Stimulated activated CD8-positive, alpha-beta memory T cell treated with anti-CD3 and anti-CD28 coated beads, Interleukin-12 subunit alpha, Interleukin-12 subunit beta, amount 100 ng/mL, for 1 hour (primary cell): ENCODE data around the gene DMXL1.

Experiments used
- DNase-seq: peaks from one replicate; pipeline ENCODE4 v3.0.0-alpha.2; 2020; ENCODE audit warnings: low read depth

Gene DMXL1

GRCh38 chr5:119289438-119290044 lies 218.7 kb downstream of the DMXL1 start:
- DNase-seq, result no peak

GRCh38 chr5:119290161-119290569 lies 219.3 kb downstream of the DMXL1 start:
- DNase-seq, result no peak

GRCh38 chr5:119290607-119291006 lies 219.7 kb downstream of the DMXL1 start:
- no peak for DNase-seq

DNA sequence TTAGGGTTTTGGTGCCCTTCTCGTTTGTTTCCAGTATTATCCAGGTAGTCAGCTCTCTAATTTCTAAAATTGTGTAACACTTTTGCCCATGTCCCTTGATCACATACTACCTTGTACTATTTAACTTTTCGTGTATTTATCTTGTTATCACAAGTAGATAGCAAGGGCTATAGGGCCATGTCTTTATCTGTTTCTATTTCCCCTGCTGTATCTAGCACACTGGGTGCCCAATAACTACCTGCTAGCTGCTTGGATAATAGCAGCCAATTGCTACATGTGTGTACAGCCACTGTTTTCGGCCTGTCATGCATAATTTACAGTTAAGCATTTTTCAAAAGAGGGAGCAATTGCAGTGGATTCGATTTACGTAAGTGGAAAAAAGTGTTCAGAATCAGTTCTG lies 220.2 kb downstream of the DMXL1 start:
- no peak for DNase-seq

GRCh38 chr5:119291877-119292276 lies 221.0 kb downstream of the DMXL1 start:
- DNase-seq, result no peak

DNA sequence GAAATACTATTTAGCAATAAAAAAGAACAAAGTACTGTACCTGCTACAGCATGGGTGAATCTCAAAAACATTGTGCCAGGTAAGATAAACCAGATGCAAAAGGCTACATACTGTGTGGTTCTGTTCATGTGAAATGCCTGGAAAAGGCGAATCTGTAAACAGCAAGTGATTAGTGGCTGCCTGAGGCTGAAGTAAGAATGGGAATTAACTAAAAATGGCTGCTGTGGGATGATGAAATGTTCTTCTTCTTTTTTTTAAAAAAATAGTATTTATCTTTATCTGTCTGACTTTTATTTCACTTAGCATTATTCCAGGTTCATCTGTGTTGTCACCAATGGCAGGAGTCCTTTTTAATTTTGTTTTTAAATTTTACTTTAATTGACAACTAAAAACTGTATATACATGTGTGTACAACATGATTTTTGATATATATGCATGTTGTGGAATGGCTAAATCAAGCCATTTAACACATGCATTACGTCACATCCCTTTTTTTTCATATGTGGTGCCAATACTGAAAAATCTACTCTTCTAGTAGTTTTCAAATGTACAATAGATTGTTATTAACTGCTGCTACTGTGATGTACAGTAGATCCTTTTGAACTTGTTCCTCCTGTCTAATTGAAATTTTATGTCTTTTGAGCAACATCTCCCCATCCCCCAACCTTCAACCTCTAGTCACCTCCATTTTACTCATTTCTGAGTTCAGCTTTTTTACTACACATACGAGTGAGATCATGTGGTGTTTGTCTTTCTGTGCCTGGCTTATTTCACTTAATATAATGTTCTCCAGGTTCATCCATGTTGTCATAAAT lies 222.0 kb downstream of the DMXL1 start:
- DNase-seq, result no peak

GRCh38 chr5:119293516-119293829 lies 222.6 kb downstream of the DMXL1 start:
- no peak for DNase-seq
